Upper lobe of left lung (tissue), 4 donors: Measurements from ENCODE around the gene QPCT.

ENCODE experiments used
- POLR2A ChIP-seq, 4 donors: fragments of 450-650 bp; IDR thresholded peaks; one replicate each; pipeline ENCODE4 v1.5.1; 2016 to 2017; ENCODE audit warnings: antibody characterized with exemption in 4 of 4, mild to moderate bottlenecking in 2 of 4
- TF ChIP-seq, protein P1 (sequence below), 6 experiments: fragments of 450-650 bp in 4 of 6; fragments of 200-600 bp in 2 of 6; sonication (generic) in 2 of 6; IDR thresholded peaks; one replicate each; pipeline ENCODE4 v1.5.1; 2016 to 2019; ENCODE audit warnings: antibody characterized with exemption in 6 of 6

DNA sequence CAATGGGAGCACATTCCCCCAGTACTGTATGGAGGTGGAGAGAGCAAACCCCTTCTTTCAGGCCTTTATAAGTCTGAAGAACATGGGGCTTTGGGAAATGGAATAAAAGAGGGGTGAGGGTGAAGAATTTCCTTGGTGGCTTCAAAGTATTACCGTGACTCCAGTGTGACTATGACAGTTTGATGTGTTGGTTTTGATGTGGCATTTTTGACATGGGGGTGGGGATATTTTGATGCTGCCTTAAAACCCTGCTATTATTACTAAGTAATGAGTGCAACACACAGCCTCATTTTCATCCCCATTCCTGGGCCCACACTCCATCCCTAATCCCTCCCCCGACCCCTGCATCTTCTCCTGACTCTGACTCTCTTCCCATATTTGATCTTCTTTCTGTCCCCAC, 23.6 kb downstream of the QPCT start:
- TF ChIP-seq POLR2A (IDR thresholded peaks at IDR 0.05), result no peak
- TF ChIP-seq, protein P1, sequence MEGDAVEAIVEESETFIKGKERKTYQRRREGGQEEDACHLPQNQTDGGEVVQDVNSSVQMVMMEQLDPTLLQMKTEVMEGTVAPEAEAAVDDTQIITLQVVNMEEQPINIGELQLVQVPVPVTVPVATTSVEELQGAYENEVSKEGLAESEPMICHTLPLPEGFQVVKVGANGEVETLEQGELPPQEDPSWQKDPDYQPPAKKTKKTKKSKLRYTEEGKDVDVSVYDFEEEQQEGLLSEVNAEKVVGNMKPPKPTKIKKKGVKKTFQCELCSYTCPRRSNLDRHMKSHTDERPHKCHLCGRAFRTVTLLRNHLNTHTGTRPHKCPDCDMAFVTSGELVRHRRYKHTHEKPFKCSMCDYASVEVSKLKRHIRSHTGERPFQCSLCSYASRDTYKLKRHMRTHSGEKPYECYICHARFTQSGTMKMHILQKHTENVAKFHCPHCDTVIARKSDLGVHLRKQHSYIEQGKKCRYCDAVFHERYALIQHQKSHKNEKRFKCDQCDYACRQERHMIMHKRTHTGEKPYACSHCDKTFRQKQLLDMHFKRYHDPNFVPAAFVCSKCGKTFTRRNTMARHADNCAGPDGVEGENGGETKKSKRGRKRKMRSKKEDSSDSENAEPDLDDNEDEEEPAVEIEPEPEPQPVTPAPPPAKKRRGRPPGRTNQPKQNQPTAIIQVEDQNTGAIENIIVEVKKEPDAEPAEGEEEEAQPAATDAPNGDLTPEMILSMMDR (IDR thresholded peaks at IDR 0.05), result no peak
